SH-SY5Y (cell line): ENCODE measurements around the gene LRMDA.

Experiments used
- GATA2 ChIP-seq: IDR thresholded peaks from 2 replicates; pipeline ENCODE4 v1.6.1; 2011; ENCODE audit warnings: mild to moderate bottlenecking, low read depth, low read length
- GATA3 ChIP-seq: IDR thresholded peaks from 2 replicates; pipeline ENCODE4 v1.6.1; 2011; ENCODE audit warnings: low read depth, mild to moderate bottlenecking, low read length, moderate library complexity

- TF ChIP-seq GATA2 (no peak), GATA3 (no peak)
Observed at GRCh38 chr10:76399226-76399625, 967.8 kb downstream of the LRMDA start.
